Mucosa of descending colon (tissue), 3 donors: ENCODE data around the gene JPH3. TPM values are rescaled to one million over a fixed set of nuclear protein-coding genes. Genes with fewer than 3 reads are reported as not detected.

ENCODE experiments used
- ATAC-seq: fragments of 200-7000 bp; cut with Tn5 transposase; one replicate; pipeline ENCODE4 v1.9.1; 2020; ENCODE audit warnings: mild to moderate bottlenecking, moderate library complexity
- DNase-seq, 3 donors: peaks; one replicate each; pipeline ENCODE4 v3.0.0-alpha.2; 2020
- H3K36me3 ChIP-seq: fragments of 200-600 bp; one replicate; pipeline ENCODE4 v1.8.0; 2021; ENCODE audit warnings: low read depth, mild to moderate bottlenecking
- H3K4me1 ChIP-seq: fragments of 200-600 bp; one replicate; pipeline ENCODE4 v1.8.0; 2021; ENCODE audit warnings: low read depth, mild to moderate bottlenecking
- H3K4me3 ChIP-seq: fragments of 200-600 bp; one replicate; pipeline ENCODE4 v1.8.0; 2021; ENCODE audit warnings: mild to moderate bottlenecking
- H3K9me3 ChIP-seq: fragments of 200-600 bp; one replicate; pipeline ENCODE4 v1.8.0; 2021; ENCODE audit warnings: mild to moderate bottlenecking
- CTCF ChIP-seq: fragments of 200-600 bp; IDR thresholded peaks from one replicate; pipeline ENCODE4 v1.8.0; 2022; ENCODE audit warnings: antibody characterized with exemption, mild to moderate bottlenecking
- intact Hi-C, 2 donors: fragments of 100-400 bp; cut with DNase I in 1 of 2; cut with micrococcal nuclease in 1 of 2; formaldehyde crosslinking; loops; one replicate each; pipeline versions ENCODE4 v1.11.0 to v1.11.1; 2022; cut with DNase I, micrococcal nuclease
- total RNA-seq, 3 donors: library from RNA; stranded (reverse); fragmentation: NEBNext Ultra II Directional in 2 of 3; extraction: Animal tissue kit (Norgen Biotek cat#: 25700) in 2 of 3; gene quantifications; one replicate each; pipeline versions ENCODE4 v1.2.1 to v1.2.4, GENCODE V29; 2021 to 2023
- donor health status: DM: no; HTN: no; CAD: no; lungs with moderate emphysema.
- donor health status: DM: no; HTN: no; CAD: no.
- donor health status: DM: no; HTN: yes; CAD: no.

The JPH3 gene
- total RNA-seq, 3 donors from 2014 or later: 0.17 to 2.1 (median 0.84) TPM

- DNase-seq (peak in 1 of 3 donors; percentile 12), ATAC-seq (peak; percentile 21)
- no peak for TF ChIP-seq CTCF
- no peaks in the 10 kb centered on the region for H3K36me3 ChIP-seq
- no peaks in the 10 kb centered on the region for H3K9me3 ChIP-seq
- H3K4me3 ChIP-seq: no peak overlapping the region
- intact Hi-C loops: no loop called here
- no peaks in the 10 kb centered on the region for H3K4me1 ChIP-seq
Observed at GRCh38 chr16:87658564-87659225, 56.4 kb downstream of the JPH3 start.

DNA sequence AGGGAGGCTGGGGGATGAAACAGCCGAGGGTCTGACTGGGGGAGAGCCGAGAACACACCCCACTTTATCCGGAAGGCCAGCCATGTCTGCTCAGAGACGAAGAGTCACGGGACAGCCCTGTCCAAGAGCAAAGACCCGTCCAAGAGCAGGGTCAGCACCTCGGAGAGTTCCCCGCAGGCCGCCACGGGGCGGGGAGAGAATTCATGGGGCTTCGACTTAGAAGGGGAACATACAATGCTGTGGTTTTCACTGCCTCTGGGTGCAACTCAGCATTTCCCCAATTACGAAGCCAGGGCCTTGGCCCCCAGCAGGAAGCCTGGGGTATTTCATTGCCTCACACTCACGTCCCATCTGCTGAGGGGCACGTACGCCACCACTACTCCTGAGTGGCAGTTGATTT, 59.3 kb downstream of the JPH3 start:
- intact Hi-C loops: no loop called here
- H3K36me3 ChIP-seq: no peaks in the 10 kb centered on the region
- ATAC-seq: peak; percentile 32
- no peak overlapping the region for H3K4me3 ChIP-seq
- no peaks in the 10 kb centered on the region for H3K9me3 ChIP-seq
- H3K4me1 ChIP-seq: no peaks in the 10 kb centered on the region
- DNase-seq: peak in 2 of 3 donors; percentile 40 to 42
- no peak for TF ChIP-seq CTCF

DNA sequence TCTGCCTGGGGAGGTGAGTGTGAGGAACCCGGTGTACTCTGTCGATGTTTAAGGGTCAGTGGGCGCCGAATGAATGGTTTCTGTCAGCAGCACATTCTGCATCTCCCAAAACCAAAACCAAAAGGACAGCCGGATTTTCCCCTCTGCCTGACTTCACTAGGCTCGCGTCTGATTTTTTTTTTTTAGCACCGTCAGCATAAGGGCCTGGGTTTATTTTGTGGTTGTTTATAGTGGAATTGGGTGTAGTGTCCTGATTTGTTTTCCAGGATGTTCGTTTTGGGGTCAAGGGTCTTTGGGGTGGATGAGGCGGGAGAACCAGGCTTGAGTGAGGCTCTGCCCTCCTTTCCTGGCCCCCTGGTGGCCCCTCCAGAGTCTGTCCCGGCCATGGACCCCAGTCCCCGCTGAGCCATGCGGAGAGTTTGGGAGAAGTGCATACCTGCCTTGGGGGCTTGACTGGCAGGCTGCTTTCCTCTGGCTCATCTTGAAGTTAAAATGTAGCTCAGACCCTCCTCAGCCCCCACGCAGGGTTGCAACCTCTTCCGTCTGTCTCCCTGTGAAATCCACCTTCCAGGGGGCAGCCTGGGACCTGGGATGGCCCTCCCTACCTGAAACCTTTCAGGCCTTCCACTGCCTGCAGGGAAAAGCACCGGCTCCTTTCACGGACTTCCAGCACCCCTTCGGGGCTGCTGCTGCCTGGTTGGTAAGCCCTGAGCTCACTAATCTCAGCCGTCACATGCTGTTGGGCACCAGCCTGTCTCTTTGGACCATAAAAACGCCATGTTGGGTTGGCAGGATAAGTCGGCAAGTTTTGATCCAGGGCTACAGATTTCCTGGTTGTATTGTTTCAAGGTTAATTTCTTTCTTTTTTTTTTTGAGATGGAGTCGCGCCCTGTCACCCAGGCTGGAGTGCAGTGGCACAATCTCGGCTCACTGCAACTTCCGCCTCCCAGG, 60.2 kb downstream of the JPH3 start:
- Histone ChIP-seq H3K36me3 (no peaks in the 10 kb centered on the region), H3K4me3 (no peak overlapping the region), H3K9me3 (no peaks in the 10 kb centered on the region), H3K4me1 (no peaks in the 10 kb centered on the region)
- intact Hi-C loops: no loop called here
- no peak for TF ChIP-seq CTCF
- DNase-seq (no peak), ATAC-seq (peak; percentile 52)

DNA sequence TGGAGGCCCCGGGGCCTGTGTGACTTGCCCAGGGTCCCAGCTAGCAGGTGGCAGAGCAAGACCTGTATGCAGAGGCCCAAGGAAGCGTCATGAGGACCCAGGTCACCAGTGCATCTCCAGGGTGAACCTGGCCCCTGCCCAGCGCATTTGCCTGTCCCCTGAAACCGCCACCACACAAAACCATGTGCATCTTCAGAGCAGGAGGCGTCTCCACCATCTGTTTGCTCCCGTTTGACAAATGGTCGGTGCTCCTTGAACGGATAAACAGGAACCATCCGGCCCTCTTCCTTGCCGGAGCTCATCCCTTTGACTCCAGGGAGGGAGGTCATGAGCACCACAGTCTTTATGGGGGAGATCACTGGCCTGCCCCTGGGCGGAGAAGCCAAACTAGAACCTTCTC, 62.5 kb downstream of the JPH3 start:
- TF ChIP-seq CTCF: no peak
- no peak for DNase-seq
- intact Hi-C loops: no loop called here
- no peak for ATAC-seq
- Histone ChIP-seq H3K36me3 (no peaks in the 10 kb centered on the region), H3K4me1 (no peaks in the 10 kb centered on the region), H3K9me3 (no peaks in the 10 kb centered on the region), H3K4me3 (no peak overlapping the region)

- ATAC-seq: no peak
- no peak for TF ChIP-seq CTCF
- no peak for DNase-seq
- intact Hi-C loops: no loop called here
- Histone ChIP-seq H3K9me3 (no peaks in the 10 kb centered on the region), H3K36me3 (no peaks in the 10 kb centered on the region), H3K4me1 (no peaks in the 10 kb centered on the region), H3K4me3 (no peak overlapping the region)
Observed at GRCh38 chr16:87665193-87665592, 62.9 kb downstream of the JPH3 start.
